Mucosa of descending colon (tissue), 3 donors: ENCODE results near the gene PDE1A. TPM values are rescaled to one million over a fixed set of nuclear protein-coding genes. Genes with fewer than 3 reads are reported as not detected.

Experiments used
- ATAC-seq: fragments of 200-7000 bp; cut with Tn5 transposase; one replicate; pipeline ENCODE4 v1.9.1; 2020; ENCODE audit warnings: mild to moderate bottlenecking, moderate library complexity
- DNase-seq, 3 donors: peaks; one replicate each; pipeline ENCODE4 v3.0.0-alpha.2; 2020
- H3K36me3 ChIP-seq: fragments of 200-600 bp; one replicate; pipeline ENCODE4 v1.8.0; 2021; ENCODE audit warnings: low read depth, mild to moderate bottlenecking
- H3K4me1 ChIP-seq: fragments of 200-600 bp; one replicate; pipeline ENCODE4 v1.8.0; 2021; ENCODE audit warnings: low read depth, mild to moderate bottlenecking
- H3K4me3 ChIP-seq: fragments of 200-600 bp; one replicate; pipeline ENCODE4 v1.8.0; 2021; ENCODE audit warnings: mild to moderate bottlenecking
- H3K9me3 ChIP-seq: fragments of 200-600 bp; one replicate; pipeline ENCODE4 v1.8.0; 2021; ENCODE audit warnings: mild to moderate bottlenecking
- intact Hi-C, 2 donors: fragments of 100-400 bp; cut with DNase I in 1 of 2; cut with micrococcal nuclease in 1 of 2; formaldehyde crosslinking; loops; one replicate each; pipeline versions ENCODE4 v1.11.0 to v1.11.1; 2022; cut with DNase I, micrococcal nuclease
- total RNA-seq, 3 donors: library from RNA; stranded (reverse); fragmentation: NEBNext Ultra II Directional in 2 of 3; extraction: Animal tissue kit (Norgen Biotek cat#: 25700) in 2 of 3; gene quantifications; one replicate each; pipeline versions ENCODE4 v1.2.1 to v1.2.4, GENCODE V29; 2021 to 2023
- TF ChIP-seq, protein P1 (sequence below): fragments of 200-600 bp; IDR thresholded peaks from one replicate; pipeline ENCODE4 v1.8.0; 2022; ENCODE audit warnings: antibody characterized with exemption, mild to moderate bottlenecking
- donor health status: DM: no; HTN: no; CAD: no; lungs with moderate emphysema.
- donor health status: DM: no; HTN: no; CAD: no.
- donor health status: DM: no; HTN: yes; CAD: no.

The PDE1A gene
- total RNA-seq, 3 donors from 2014 or later = 1.1 to 10.8 (median 3.9) TPM

DNA sequence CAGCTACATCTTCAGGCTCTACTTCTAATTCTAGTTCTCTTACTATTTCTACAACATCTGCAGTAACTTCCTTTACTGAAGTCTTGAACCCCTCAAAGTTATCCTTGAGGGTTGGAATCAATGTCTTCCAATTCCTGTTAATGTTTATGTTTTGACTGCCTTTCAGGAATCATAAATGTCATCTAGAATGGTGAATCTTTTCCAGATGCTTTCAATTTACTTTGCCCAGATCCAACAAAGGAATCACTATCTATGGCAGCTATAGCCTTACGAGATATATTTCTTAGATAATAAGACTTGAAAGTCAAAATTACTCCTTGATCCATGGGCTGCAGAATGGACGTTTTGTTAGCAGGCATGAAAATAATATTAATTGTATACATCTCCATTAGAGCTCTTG, 123.9 kb downstream of the PDE1A start:
- Histone ChIP-seq H3K4me1 (no peaks in the 10 kb centered on the region), H3K36me3 (no peaks in the 10 kb centered on the region), H3K4me3 (no peak overlapping the region), H3K9me3 (no peaks in the 10 kb centered on the region)
- TF ChIP-seq, protein P1, sequence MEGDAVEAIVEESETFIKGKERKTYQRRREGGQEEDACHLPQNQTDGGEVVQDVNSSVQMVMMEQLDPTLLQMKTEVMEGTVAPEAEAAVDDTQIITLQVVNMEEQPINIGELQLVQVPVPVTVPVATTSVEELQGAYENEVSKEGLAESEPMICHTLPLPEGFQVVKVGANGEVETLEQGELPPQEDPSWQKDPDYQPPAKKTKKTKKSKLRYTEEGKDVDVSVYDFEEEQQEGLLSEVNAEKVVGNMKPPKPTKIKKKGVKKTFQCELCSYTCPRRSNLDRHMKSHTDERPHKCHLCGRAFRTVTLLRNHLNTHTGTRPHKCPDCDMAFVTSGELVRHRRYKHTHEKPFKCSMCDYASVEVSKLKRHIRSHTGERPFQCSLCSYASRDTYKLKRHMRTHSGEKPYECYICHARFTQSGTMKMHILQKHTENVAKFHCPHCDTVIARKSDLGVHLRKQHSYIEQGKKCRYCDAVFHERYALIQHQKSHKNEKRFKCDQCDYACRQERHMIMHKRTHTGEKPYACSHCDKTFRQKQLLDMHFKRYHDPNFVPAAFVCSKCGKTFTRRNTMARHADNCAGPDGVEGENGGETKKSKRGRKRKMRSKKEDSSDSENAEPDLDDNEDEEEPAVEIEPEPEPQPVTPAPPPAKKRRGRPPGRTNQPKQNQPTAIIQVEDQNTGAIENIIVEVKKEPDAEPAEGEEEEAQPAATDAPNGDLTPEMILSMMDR = no peak
- DNase-seq (no peak), ATAC-seq (no peak)
- intact Hi-C loops = no loop called here

DNA sequence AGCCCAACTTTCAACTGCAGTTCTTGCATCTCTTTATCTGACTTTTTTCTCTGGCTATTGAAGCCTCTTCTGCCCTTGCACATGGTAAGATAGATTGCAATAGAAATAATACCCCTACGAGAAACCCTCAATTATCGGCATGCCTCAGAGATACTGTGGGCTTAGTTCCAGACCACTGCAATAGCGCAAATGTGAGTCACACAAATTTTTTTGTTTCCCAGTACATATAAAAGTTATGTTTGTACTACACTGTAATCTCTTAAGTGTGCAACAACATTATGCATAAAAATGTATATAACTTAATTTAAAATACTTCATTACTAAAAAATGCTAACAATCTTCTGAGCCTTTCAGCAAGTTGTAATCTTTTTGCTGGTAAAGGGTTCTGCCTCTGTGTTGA, 124.7 kb downstream of the PDE1A start:
- no peaks in the 10 kb centered on the region for H3K9me3 ChIP-seq
- DNase-seq = no peak
- no peak overlapping the region for H3K4me3 ChIP-seq
- TF ChIP-seq, protein P1 = no peak
- H3K36me3 ChIP-seq = no peaks in the 10 kb centered on the region
- intact Hi-C loops = no loop called here
- no peak for ATAC-seq
- H3K4me1 ChIP-seq = no peaks in the 10 kb centered on the region

DNA sequence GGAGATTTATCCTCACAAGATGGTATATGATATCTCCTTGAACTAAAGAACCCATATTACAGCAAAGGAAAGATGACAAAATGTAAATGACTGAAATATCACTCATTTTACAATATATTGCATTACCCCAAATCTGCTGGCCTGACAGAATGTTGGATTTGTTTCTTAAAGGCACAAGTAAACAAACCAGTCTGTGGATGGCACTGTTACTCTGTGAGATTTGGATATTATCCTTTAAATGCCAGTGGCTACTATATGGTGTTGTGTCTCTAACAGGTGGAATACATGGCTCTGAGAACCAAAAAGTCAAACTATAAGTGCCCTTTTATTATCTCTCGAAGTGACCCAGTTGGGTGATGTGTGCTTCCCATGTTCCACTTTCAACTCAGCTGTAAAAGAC, 125.7 kb downstream of the PDE1A start:
- intact Hi-C loops = no loop called here
- no peak for DNase-seq
- no peak for ATAC-seq
- TF ChIP-seq, protein P1 = no peak
- H3K4me3 ChIP-seq = no peak overlapping the region
- H3K9me3 ChIP-seq = no peaks in the 10 kb centered on the region
- no peaks in the 10 kb centered on the region for H3K4me1 ChIP-seq
- H3K36me3 ChIP-seq = no peaks in the 10 kb centered on the region

DNA sequence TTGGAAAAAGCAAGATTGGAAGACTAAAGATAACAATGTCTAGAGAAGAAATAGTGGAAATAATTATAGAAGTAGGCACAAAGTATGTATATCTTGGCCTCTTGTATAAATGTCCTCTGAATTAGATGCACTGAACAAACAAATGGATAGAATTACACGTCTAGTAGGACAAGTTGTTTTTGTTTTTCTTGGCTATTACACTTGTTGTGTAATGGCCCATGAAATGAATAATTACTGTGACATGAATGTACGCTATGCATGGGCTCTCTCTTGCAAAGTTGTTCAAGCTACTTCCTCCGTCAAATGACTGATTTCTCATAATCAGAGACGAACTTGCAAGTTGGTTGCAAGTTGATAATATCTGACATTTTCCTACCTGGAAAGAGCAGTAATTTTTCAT, 126.2 kb downstream of the PDE1A start:
- DNase-seq (no peak), ATAC-seq (no peak)
- intact Hi-C loops = no loop called here
- no peaks in the 10 kb centered on the region for H3K36me3 ChIP-seq
- no peak overlapping the region for H3K4me3 ChIP-seq
- H3K4me1 ChIP-seq = no peaks in the 10 kb centered on the region
- H3K9me3 ChIP-seq = no peaks in the 10 kb centered on the region
- TF ChIP-seq, protein P1 = no peak

DNA sequence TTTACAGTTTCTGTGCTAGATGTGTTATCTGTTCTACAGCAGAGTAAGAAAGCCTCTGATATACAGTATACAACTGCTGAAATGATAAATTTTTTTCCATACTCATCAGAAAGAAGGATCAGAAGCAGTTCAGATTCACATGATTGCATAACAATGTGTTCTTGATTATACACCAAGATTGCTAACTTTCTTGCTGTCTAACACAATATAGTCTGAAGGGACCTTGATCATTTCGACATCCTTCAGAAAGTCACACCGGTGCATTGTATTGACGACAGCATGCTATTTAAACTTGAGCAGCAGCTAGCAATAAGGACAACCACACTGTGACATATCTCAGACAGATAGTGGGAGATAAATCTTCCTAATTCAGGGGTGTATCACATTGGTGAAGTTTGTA, 127.2 kb downstream of the PDE1A start:
- H3K9me3 ChIP-seq = no peaks in the 10 kb centered on the region
- TF ChIP-seq, protein P1 = no peak
- no peak for ATAC-seq
- intact Hi-C loops = no loop called here
- H3K4me3 ChIP-seq = no peak overlapping the region
- no peak for DNase-seq
- no peaks in the 10 kb centered on the region for H3K4me1 ChIP-seq
- no peaks in the 10 kb centered on the region for H3K36me3 ChIP-seq

DNA sequence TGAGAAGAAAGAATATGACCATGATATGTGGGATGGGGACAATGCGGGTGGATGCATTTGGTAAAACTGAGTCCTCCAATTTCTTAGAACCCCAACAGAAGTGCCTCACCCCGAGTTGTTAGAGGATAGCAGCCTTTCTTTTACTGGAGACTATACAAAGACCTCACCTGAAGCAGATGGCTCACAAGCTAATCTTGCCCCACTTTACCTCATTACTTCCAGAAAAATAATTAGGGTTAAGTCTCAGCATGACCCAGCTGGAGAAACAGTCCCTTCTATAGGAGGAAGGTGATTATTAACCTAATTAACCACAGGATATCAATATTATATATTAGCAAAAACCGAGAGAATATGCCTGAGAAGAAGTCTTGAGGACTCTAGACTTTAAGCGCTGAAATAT, 128.4 kb downstream of the PDE1A start:
- no peak for ATAC-seq
- H3K36me3 ChIP-seq = no peaks in the 10 kb centered on the region
- H3K9me3 ChIP-seq = no peaks in the 10 kb centered on the region
- intact Hi-C loops = no loop called here
- no peak for DNase-seq
- H3K4me1 ChIP-seq = no peaks in the 10 kb centered on the region
- H3K4me3 ChIP-seq = no peak overlapping the region
- TF ChIP-seq, protein P1 = no peak
